Measurements from ENCODE around the gene FGGY. TPM values are rescaled to one million over a fixed set of nuclear protein-coding genes. Genes with fewer than 3 reads are reported as not detected.

Gene FGGY
- total RNA-seq, 4 donors from 2014 or later = 12.4 to 17.5 (median 16.1) TPM

DNA sequence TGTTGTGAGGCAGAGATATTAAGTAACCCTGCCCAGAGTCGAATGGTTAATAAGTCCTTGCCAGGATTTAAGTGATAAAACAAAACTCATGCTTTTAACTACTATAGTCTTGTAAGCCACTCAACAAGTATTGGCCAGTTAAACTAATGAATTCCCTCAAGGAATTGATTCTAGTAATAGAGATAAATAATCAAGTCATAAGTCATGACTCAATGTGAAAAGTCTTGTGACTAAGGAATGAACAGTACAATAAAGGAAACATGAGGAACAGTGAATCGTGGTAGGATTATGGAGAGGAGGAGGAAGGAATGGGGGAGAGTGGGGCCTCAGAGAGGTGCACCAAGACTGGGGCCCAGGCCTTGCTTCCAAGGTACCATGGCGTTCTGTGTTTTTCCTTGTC lies 104.7 kb downstream of the FGGY start:
- no peaks in the 10 kb centered on the region for H3K36me3 ChIP-seq
- H3K4me1 ChIP-seq = no peaks in the 10 kb centered on the region
- 72% methylated on average over 3 of the region's 3 CpGs for WGBS
- H3K9me3 ChIP-seq = no peaks in the 10 kb centered on the region
- DNase-seq (ENCODE audit: low spot score in 2 of 2) = no peak
- no peak overlapping the region for H3K27ac ChIP-seq
- no peak for TF ChIP-seq EP300 (IDR thresholded peaks at IDR 0.05)
- no peak for TF ChIP-seq POLR2A (IDR thresholded peaks at IDR 0.05)
- no peak for TF ChIP-seq POLR2AphosphoS5 (IDR thresholded peaks at IDR 0.05)
- TF ChIP-seq, protein P1, sequence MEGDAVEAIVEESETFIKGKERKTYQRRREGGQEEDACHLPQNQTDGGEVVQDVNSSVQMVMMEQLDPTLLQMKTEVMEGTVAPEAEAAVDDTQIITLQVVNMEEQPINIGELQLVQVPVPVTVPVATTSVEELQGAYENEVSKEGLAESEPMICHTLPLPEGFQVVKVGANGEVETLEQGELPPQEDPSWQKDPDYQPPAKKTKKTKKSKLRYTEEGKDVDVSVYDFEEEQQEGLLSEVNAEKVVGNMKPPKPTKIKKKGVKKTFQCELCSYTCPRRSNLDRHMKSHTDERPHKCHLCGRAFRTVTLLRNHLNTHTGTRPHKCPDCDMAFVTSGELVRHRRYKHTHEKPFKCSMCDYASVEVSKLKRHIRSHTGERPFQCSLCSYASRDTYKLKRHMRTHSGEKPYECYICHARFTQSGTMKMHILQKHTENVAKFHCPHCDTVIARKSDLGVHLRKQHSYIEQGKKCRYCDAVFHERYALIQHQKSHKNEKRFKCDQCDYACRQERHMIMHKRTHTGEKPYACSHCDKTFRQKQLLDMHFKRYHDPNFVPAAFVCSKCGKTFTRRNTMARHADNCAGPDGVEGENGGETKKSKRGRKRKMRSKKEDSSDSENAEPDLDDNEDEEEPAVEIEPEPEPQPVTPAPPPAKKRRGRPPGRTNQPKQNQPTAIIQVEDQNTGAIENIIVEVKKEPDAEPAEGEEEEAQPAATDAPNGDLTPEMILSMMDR (IDR thresholded peaks at IDR 0.05) = no peak
- no peak overlapping the region for H3K4me3 ChIP-seq
- no peaks in the 10 kb centered on the region for H3K27me3 ChIP-seq

DNA sequence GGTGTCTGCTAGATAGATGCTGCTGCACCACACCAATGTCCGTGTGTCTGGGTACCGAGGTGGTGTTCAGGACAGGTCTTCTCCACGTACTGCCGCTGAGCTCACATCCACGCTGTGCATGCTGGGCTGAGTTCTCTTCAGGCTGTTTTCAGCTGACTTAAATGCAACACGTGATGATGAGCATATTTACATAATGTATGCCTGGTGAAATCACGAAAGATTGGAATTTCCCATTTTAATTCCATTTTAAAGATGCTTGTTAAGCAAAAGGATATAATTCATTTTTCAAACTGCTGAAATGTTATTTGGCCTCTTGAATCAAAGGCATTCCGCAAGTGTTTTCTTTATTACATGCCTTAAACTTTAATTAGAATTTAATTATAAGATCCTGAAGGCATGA lies 107.9 kb downstream of the FGGY start:
- 41% methylated on average over 8 of the region's 8 CpGs for WGBS
- no peaks in the 10 kb centered on the region for H3K27me3 ChIP-seq

DNA sequence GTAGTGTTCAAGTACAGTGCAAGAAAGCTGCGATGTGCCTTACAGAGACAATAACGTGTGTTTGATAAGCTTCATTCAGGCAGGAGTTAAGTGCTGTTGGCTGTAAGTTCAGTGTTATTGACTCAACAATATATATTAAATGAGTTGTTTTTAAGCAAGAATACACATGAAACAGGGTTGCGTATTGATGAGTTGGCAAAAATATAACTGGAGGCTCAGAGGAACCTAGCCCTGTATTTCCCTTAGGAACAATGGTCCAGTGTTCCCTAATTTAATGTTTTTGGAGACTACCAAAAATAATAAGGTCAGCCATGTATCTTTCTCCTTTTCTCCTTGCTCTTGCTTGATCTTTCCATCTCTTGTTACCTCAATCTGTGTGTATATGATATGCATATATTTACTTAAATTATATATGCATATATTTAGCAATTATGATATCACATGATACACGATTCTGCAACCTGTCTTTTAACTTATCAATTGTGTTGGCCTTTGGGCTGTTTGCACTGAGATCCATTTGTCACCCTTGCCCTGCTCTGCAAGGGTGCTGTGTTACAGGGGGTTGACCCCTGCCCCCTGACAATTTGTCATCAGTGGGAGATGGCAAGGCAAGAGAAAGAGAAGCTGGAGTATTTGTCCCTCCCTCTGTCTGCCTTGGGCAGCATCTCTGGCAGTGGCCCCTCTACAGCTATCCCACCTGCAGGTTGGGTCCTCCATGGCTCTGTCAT lies 109.7 kb downstream of the FGGY start:
- H3K4me3 ChIP-seq = no peak overlapping the region
- no peaks in the 10 kb centered on the region for H3K4me1 ChIP-seq
- no peak for TF ChIP-seq POLR2A (IDR thresholded peaks at IDR 0.05)
- no peak for TF ChIP-seq POLR2AphosphoS5 (IDR thresholded peaks at IDR 0.05)
- TF ChIP-seq EP300 (IDR thresholded peaks at IDR 0.05) = no peak
- TF ChIP-seq, protein P1 (IDR thresholded peaks at IDR 0.05) = no peak
- no peak overlapping the region for H3K27ac ChIP-seq
- H3K36me3 ChIP-seq = no peaks in the 10 kb centered on the region
- no peaks in the 10 kb centered on the region for H3K27me3 ChIP-seq
- H3K9me3 ChIP-seq = no peaks in the 10 kb centered on the region
- 97% methylated on average over 4 of the region's 4 CpGs for WGBS
- no peak for DNase-seq (ENCODE audit: low spot score in 2 of 2)

More for the DNA sequence above, 107.9 kb downstream of the FGGY start:
- no peak overlapping the region for H3K4me3 ChIP-seq
- TF ChIP-seq EP300 (IDR thresholded peaks at IDR 0.05) (no peak), POLR2AphosphoS5 (IDR thresholded peaks at IDR 0.05) (no peak), POLR2A (IDR thresholded peaks at IDR 0.05) (no peak)
- TF ChIP-seq, protein P1 (IDR thresholded peaks at IDR 0.05) = no peak
- DNase-seq (ENCODE audit: low spot score in 2 of 2) = no peak
- no peaks in the 10 kb centered on the region for H3K36me3 ChIP-seq
- no peaks in the 10 kb centered on the region for H3K4me1 ChIP-seq
- no peak overlapping the region for H3K27ac ChIP-seq
- no peaks in the 10 kb centered on the region for H3K9me3 ChIP-seq

DNA sequence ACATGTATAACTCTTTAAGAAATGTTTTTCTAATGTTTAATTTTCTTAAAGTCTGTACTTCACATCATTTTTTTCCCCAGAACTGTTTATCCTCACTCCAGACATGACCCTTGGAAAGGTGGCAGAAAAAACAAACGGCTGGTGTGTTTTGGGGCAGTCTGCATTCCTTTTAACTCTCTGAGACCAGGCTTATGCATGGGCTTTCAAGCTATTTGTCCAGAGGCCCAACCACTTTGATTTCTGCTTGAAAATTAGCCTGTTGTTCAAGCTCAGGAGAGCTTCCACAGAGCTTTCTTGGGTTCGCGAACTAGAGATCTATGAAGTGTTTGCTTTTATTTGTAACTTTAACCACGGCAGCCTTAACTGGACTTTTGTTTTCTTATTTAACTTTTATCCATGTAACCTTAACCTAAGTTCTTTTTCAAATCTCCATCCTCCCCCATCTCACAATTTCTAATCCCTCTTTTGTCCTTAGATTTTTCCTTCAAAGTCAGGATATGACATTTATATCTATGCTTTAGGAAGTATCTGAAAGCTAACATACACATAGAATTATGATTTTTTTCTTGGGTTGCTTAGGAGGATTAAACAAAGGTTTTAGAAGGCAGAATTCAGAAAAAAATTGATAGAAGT lies 111.8 kb downstream of the FGGY start:
- WGBS = 78% methylated on average over 4 of the region's 4 CpGs
- no peaks in the 10 kb centered on the region for H3K27me3 ChIP-seq
- no peak overlapping the region for H3K4me3 ChIP-seq
- TF ChIP-seq, protein P1 (IDR thresholded peaks at IDR 0.05) = no peak
- no peak for TF ChIP-seq POLR2AphosphoS5 (IDR thresholded peaks at IDR 0.05)
- no peak for TF ChIP-seq POLR2A (IDR thresholded peaks at IDR 0.05)
- no peak for TF ChIP-seq EP300 (IDR thresholded peaks at IDR 0.05)
- no peaks in the 10 kb centered on the region for H3K36me3 ChIP-seq
- H3K4me1 ChIP-seq = peaks cover 3% of the 10 kb centered on the region
- no peaks in the 10 kb centered on the region for H3K9me3 ChIP-seq
- no peak for DNase-seq (ENCODE audit: low spot score in 2 of 2)
- H3K27ac ChIP-seq = no peak overlapping the region

DNA sequence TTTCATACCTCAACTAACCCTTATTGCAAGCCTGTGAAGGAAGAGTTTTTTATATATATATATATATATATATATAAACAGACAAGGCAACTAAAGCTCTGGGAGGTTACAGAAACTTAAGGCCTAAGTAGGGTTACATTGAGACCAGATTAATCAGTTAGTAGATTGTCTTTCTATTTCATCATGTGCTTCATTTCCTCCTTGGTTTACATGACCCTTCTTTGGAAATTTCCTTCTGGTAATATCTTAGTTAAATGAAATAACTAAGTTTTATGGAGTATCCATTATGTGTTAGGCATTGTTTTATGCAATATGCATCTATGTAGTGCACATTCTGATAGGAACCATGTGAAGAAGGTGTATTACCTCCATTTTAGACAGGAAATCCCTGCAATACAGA lies 112.7 kb downstream of the FGGY start:
- H3K27ac ChIP-seq = no peak overlapping the region
- H3K4me3 ChIP-seq = no peak overlapping the region
- H3K9me3 ChIP-seq = no peaks in the 10 kb centered on the region
- peaks cover 3% of the 10 kb centered on the region for H3K4me1 ChIP-seq
- DNase-seq (ENCODE audit: low spot score in 2 of 2) = no peak
- no peaks in the 10 kb centered on the region for H3K27me3 ChIP-seq
- TF ChIP-seq POLR2A (IDR thresholded peaks at IDR 0.05) = no peak
- TF ChIP-seq, protein P1 (IDR thresholded peaks at IDR 0.05) = no peak
- no peak for TF ChIP-seq POLR2AphosphoS5 (IDR thresholded peaks at IDR 0.05)
- no peak for TF ChIP-seq EP300 (IDR thresholded peaks at IDR 0.05)
- H3K36me3 ChIP-seq = no peaks in the 10 kb centered on the region
